ENCODE measurements around the gene LY6G6C. TPM values are rescaled to one million over a fixed set of nuclear protein-coding genes. Genes with fewer than 3 reads are reported as not detected.
A peak's percentile ranks its signal among the peaks of the same experiment; 100 is the strongest.

LY6G6C gene
- total RNA-seq, 1 donor from 2014 or later: 1.8 TPM

- H3K36me3 Mint-ChIP-seq (ENCODE audit: unreplicated experiment): no peaks in the 10 kb centered on the region
- DNase-seq: no peak
- peaks cover 8% of the 10 kb centered on the region for H3K27me3 Mint-ChIP-seq (ENCODE audit: unreplicated experiment)
- peaks cover 8% of the 10 kb centered on the region for H3K4me1 Mint-ChIP-seq (ENCODE audit: low read depth, unreplicated experiment)
- no peak overlapping the region for H3K27ac Mint-ChIP-seq (ENCODE audit: unreplicated experiment)
- peak overlapping the region; percentile 65 for H3K4me3 Mint-ChIP-seq (ENCODE audit: unreplicated experiment)
- peaks cover 10% of the 10 kb centered on the region for H3K9me3 Mint-ChIP-seq (ENCODE audit: unreplicated experiment)
- TF ChIP-seq CTCF (IDR thresholded peaks at IDR 0.05; ENCODE audit: partially characterized antibody, unreplicated experiment): no peak
These were observed 20.3 kb upstream of the LY6G6C start for GRCh38 chr6:31741815-31742214.

GRCh38 chr6:31740397-31741223, 19.1 kb upstream of the LY6G6C start:
- no peak for TF ChIP-seq CTCF (IDR thresholded peaks at IDR 0.05; ENCODE audit: partially characterized antibody, unreplicated experiment)
- Mint-ChIP-seq H3K4me3 (ENCODE audit: unreplicated experiment) (peak overlapping the region; percentile 95), H3K27me3 (ENCODE audit: unreplicated experiment) (peaks cover 8% of the 10 kb centered on the region), H3K9me3 (ENCODE audit: unreplicated experiment) (peaks cover 16% of the 10 kb centered on the region), H3K36me3 (ENCODE audit: unreplicated experiment) (no peaks in the 10 kb centered on the region), H3K4me1 (ENCODE audit: low read depth, unreplicated experiment) (peaks cover 11% of the 10 kb centered on the region), H3K27ac (ENCODE audit: unreplicated experiment) (no peak overlapping the region)
- no peak for DNase-seq

DNA sequence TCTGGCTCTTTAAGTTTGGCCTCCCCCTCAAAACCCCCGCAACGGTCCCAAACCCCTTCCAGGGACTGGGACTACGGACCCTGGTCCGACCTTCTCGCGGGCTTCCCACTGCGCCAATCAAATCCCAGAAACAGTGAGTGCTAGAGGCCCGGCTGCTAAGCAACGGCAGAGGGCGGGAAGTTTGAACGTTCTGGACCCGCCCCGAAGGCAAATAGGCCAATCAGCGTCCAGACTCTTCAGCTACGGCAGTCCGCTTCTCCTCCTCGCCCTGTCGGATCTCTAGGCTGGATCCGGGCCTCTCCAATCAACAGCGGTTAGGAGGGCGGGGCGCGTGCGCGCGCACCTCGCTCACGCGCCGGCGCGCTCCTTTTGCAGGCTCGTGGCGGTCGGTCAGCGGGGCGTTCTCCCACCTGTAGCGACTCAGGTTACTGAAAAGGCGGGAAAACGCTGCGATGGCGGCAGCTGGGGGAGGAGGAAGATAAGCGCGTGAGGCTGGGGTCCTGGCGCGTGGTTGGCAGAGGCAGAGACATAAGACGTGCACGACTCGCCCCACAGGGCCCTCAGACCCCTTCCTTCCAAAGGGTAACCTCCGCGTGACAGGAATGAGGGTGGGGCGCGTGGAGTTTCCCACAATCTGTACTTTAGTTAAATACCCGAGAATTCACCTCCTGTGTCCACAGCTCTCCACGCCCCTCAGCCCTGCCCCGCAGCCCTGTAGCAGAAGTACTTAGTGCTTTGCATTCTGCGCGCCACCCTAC, 18.3 kb upstream of the LY6G6C start, which contains the start of gene MSH5:
Gene MSH5, plus strand, starts transcription at position 367 of the 758 bp plus-strand sequence. CDS start 462 bp downstream, outside the sequence.
- no peak for TF ChIP-seq CTCF (IDR thresholded peaks at IDR 0.05; ENCODE audit: partially characterized antibody, unreplicated experiment)
- peak; percentile 97 for DNase-seq
- H3K4me3 Mint-ChIP-seq (ENCODE audit: unreplicated experiment): peak within 1 kb of the TSS; percentile 95
- no peaks in the 10 kb centered on the region for H3K36me3 Mint-ChIP-seq (ENCODE audit: unreplicated experiment)
- peaks cover 11% of the 10 kb centered on the region for H3K4me1 Mint-ChIP-seq (ENCODE audit: low read depth, unreplicated experiment)
- peaks cover 9% of the 10 kb centered on the region for H3K27me3 Mint-ChIP-seq (ENCODE audit: unreplicated experiment)
- H3K27ac Mint-ChIP-seq (ENCODE audit: unreplicated experiment): peak within 1 kb of the TSS; percentile 43
- peaks cover 22% of the 10 kb centered on the region for H3K9me3 Mint-ChIP-seq (ENCODE audit: unreplicated experiment)

- Mint-ChIP-seq H3K36me3 (ENCODE audit: unreplicated experiment) (no peaks in the 10 kb centered on the region), H3K4me3 (ENCODE audit: unreplicated experiment) (peak overlapping the region; percentile 98), H3K27ac (ENCODE audit: unreplicated experiment) (peak overlapping the region; percentile 72), H3K9me3 (ENCODE audit: unreplicated experiment) (peaks cover 22% of the 10 kb centered on the region), H3K4me1 (ENCODE audit: low read depth, unreplicated experiment) (peaks cover 13% of the 10 kb centered on the region), H3K27me3 (ENCODE audit: unreplicated experiment) (peaks cover 13% of the 10 kb centered on the region)
- no peak for DNase-seq
- TF ChIP-seq CTCF (IDR thresholded peaks at IDR 0.05; ENCODE audit: partially characterized antibody, unreplicated experiment): no peak
These were observed 16.7 kb upstream of the LY6G6C start for GRCh38 chr6:31737991-31738979.
